Measurements from ENCODE around the gene GFPT2. TPM values are rescaled to one million over a fixed set of nuclear protein-coding genes. Genes with fewer than 3 reads are reported as not detected.
A peak's percentile ranks its signal among the peaks of the same experiment; 100 is the strongest.
"Not testable (repeated sequence)": the region's sequence is repeated elsewhere in the genome, so short reads cannot be mapped to it uniquely, and the experiment has no call there.

GFPT2 gene
- polyA plus RNA-seq, 2 of the 4 experiments (the other 2 are of a cell fraction): 24.4 to 38.0 TPM

- TF ChIP-seq, protein P1, sequence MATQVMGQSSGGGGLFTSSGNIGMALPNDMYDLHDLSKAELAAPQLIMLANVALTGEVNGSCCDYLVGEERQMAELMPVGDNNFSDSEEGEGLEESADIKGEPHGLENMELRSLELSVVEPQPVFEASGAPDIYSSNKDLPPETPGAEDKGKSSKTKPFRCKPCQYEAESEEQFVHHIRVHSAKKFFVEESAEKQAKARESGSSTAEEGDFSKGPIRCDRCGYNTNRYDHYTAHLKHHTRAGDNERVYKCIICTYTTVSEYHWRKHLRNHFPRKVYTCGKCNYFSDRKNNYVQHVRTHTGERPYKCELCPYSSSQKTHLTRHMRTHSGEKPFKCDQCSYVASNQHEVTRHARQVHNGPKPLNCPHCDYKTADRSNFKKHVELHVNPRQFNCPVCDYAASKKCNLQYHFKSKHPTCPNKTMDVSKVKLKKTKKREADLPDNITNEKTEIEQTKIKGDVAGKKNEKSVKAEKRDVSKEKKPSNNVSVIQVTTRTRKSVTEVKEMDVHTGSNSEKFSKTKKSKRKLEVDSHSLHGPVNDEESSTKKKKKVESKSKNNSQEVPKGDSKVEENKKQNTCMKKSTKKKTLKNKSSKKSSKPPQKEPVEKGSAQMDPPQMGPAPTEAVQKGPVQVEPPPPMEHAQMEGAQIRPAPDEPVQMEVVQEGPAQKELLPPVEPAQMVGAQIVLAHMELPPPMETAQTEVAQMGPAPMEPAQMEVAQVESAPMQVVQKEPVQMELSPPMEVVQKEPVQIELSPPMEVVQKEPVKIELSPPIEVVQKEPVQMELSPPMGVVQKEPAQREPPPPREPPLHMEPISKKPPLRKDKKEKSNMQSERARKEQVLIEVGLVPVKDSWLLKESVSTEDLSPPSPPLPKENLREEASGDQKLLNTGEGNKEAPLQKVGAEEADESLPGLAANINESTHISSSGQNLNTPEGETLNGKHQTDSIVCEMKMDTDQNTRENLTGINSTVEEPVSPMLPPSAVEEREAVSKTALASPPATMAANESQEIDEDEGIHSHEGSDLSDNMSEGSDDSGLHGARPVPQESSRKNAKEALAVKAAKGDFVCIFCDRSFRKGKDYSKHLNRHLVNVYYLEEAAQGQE (IDR thresholded peaks at IDR 0.05): no peak
- TF ChIP-seq POLR2A (IDR thresholded peaks at IDR 0.05; ENCODE audit: low read length) (no peak), MAZ (IDR thresholded peaks at IDR 0.05; ENCODE audit: borderline replicate concordance, low read depth, low read length) (no peak)
Measured at GRCh38 chr5:180299526-180299925, 53.6 kb downstream of the GFPT2 start (continued).

DNA sequence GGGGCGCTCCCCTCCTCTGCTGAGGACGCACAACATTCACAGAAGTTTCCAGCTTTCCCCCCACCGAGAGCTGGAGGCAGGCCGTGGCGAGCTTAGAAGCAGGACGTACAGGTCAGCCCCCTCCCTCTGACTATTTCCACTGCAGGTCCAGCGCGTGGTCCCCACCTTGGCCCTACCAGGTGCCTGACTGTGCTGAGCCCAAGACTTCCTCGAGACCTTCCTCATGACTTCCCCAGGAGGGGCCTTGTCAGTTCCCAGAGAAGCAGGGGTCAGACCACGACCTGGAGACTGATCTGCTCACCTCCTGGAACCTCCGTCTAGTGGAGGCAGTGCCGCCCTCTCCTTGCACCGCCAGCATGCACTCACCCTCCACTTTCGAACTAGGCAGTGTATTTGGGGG lies 54.1 kb downstream of the GFPT2 start:
- H3K27ac ChIP-seq; POLR2A ChIA-PET; H3K4me2 ChIP-seq; DNase-seq (ENCODE audit: low read depth in 1 of 2, low spot score in 1 of 2); H3K4me1 ChIP-seq; FAIRE-seq; ATAC-seq; H3K4me3 ChIP-seq; H3K9me3 ChIP-seq: not testable (repeated sequence)
- CTCF ChIA-PET: interaction anchor here (1.0 to 10.0 kb wide), 2 partner anchors 171 to 175 kb away, joined by 3 to 344 read pairs; no protein-coding TSS in a partner anchor
- WGBS (ENCODE audit: missing lambda C conversion rate): 86% methylated on average over 14 of the region's 14 CpGs

GRCh38 chr5:180297587-180298282 lies 55.4 kb downstream of the GFPT2 start:
- ATAC-seq (no peak), FAIRE-seq (no peak), DNase-seq (ENCODE audit: low read depth in 1 of 2, low spot score in 1 of 2) (no peak)
- no peak overlapping the region for H3K4me2 ChIP-seq
- no peaks in the 10 kb centered on the region for H3K9me3 ChIP-seq
- WGBS (ENCODE audit: missing lambda C conversion rate): 94% methylated on average over 2 of the region's 2 CpGs
- H3K27ac ChIP-seq: no peak overlapping the region
- ChIA-PET POLR2A (no interaction called here), CTCF (interaction anchor here (0.7 to 10.6 kb wide), 5 partner anchors 11 to 177 kb away, joined by 3 to 344 read pairs (median 6); no protein-coding TSS in a partner anchor)
- no peak overlapping the region for H3K4me3 ChIP-seq
- TF ChIP-seq HOXA7 (CRISPR knock-in tag; IDR thresholded peaks at IDR 0.05): no peak
- no peak for TF ChIP-seq MAZ (IDR thresholded peaks at IDR 0.05; ENCODE audit: borderline replicate concordance, low read depth, low read length)
- TF ChIP-seq ZNF302 (CRISPR knock-in tag; IDR thresholded peaks at IDR 0.05): no peak
- TF ChIP-seq, protein P2, sequence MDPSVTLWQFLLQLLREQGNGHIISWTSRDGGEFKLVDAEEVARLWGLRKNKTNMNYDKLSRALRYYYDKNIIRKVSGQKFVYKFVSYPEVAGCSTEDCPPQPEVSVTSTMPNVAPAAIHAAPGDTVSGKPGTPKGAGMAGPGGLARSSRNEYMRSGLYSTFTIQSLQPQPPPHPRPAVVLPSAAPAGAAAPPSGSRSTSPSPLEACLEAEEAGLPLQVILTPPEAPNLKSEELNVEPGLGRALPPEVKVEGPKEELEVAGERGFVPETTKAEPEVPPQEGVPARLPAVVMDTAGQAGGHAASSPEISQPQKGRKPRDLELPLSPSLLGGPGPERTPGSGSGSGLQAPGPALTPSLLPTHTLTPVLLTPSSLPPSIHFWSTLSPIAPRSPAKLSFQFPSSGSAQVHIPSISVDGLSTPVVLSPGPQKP (IDR thresholded peaks at IDR 0.05; ENCODE audit: low read depth, low read length): no peak
- TF ChIP-seq HOXB13 (CRISPR knock-in tag; IDR thresholded peaks at IDR 0.05; ENCODE audit: low read depth): no peak
- TF ChIP-seq ZSCAN20 (CRISPR knock-in tag; IDR thresholded peaks at IDR 0.05): no peak
- TF ChIP-seq MAFK (IDR thresholded peaks at IDR 0.05; ENCODE audit: partially characterized antibody): no peak
- no peak for TF ChIP-seq FOXS1 (CRISPR knock-in tag; IDR thresholded peaks at IDR 0.05)
- no peak for TF ChIP-seq PBX3 (IDR thresholded peaks at IDR 0.05)
- peaks cover 10% of the 10 kb centered on the region for H3K4me1 ChIP-seq

GRCh38 chr5:180296771-180297170 lies 56.4 kb downstream of the GFPT2 start:
- POLR2A ChIA-PET: no interaction called here
- FAIRE-seq: no peak
- WGBS (ENCODE audit: missing lambda C conversion rate): 87% methylated on average over 4 of the region's 7 CpGs
- no peak for ATAC-seq
- peak in 1 of 2 experiments; percentile 35 for DNase-seq (ENCODE audit: low read depth in 1 of 2, low spot score in 1 of 2)
- no peak overlapping the region for H3K27ac ChIP-seq
- no peaks in the 10 kb centered on the region for H3K9me3 ChIP-seq
- peaks cover 10% of the 10 kb centered on the region for H3K4me1 ChIP-seq
- no peak overlapping the region for H3K4me2 ChIP-seq
- CTCF ChIA-PET: interaction anchor here (0.9 to 10.6 kb wide), 6 partner anchors 19 to 310 kb away, joined by 5 to 344 read pairs (median 52); no protein-coding TSS in a partner anchor
- H3K4me3 ChIP-seq: no peak overlapping the region
- TF ChIP-seq EP300 (IDR thresholded peaks at IDR 0.05) (no peak), USF2 (IDR thresholded peaks at IDR 0.05) (no peak), ESRRA (IDR thresholded peaks at IDR 0.05; ENCODE audit: borderline replicate concordance, low read length) (no peak), ZFP36 (IDR thresholded peaks at IDR 0.05; ENCODE audit: borderline replicate concordance, partially characterized antibody) (no peak), RFX5 (IDR thresholded peaks at IDR 0.05) (no peak), KDM5A (IDR thresholded peaks at IDR 0.05) (no peak), ATOH8 (CRISPR knock-in tag; IDR thresholded peaks at IDR 0.05; ENCODE audit: low read depth) (no peak), E2F6 (IDR thresholded peaks at IDR 0.05; ENCODE audit: borderline replicate concordance, low read depth) (no peak)
- TF ChIP-seq, protein P3, sequence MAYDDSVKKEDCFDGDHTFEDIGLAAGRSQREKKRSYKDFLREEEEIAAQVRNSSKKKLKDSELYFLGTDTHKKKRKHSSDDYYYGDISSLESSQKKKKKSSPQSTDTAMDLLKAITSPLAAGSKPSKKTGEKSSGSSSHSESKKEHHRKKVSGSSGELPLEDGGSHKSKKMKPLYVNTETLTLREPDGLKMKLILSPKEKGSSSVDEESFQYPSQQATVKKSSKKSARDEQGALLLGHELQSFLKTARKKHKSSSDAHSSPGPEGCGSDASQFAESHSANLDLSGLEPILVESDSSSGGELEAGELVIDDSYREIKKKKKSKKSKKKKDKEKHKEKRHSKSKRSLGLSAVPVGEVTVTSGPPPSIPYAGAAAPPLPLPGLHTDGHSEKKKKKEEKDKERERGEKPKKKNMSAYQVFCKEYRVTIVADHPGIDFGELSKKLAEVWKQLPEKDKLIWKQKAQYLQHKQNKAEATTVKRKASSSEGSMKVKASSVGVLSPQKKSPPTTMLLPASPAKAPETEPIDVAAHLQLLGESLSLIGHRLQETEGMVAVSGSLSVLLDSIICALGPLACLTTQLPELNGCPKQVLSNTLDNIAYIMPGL (CRISPR knock-in tag; IDR thresholded peaks at IDR 0.05; ENCODE audit: borderline replicate concordance): no peak
